HG03354 (cell line): ENCODE data around the gene NAGK.
"Not testable (repeated sequence)": the region's sequence is repeated elsewhere in the genome, so short reads cannot be mapped to it uniquely, and the experiment has no call there.

Source experiments
- ATAC-seq: cut with Tn5 transposase; IDR thresholded peaks from one replicate; pipeline ENCODE4 v1.9.1; 2021; ENCODE audit warnings: mild to moderate bottlenecking; ENCODE audit not compliant: unreplicated experiment, poor library complexity, severe bottlenecking

Gene NAGK

DNA sequence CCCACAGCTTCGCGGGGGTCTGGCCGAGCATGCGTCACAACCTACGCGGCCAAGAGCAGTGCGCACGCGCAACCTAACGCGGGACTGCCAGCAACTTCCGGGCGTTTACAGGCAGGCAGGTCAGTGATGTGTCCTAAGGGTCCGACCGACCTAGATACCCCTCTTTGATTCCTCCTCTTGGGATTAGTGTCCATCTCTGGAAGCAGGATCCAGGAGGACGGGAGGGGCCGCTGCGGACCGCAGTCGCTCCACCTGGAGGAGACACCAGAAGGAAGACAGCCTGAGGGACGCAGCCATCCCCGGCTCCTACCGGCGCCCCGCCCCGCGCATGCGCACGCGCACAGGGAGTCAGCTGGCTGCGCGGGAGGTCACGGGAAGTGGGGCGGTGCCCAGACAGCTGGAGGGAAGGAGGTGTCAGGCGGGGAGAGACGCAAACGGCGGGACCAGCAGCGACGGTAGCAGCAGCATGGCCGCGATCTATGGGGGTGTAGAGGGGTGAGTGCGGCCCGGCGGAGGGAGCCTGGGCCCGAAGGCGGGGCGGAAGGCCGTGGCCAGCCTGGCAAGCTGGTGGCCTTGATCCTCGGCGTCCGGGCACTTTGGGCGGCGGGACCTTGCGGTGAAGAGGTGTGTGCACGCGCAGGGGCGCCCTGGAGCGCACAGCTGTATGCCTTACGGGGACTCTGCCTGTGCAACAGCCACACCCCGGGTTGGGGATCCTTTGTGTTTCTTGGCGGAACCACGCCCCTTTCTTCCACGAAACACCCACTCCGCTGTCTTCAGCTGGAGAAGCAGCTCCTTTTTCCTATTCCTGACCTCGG lies at the start of gene NAGK:
TSS of gene NAGK (plus strand) at position 431 of the 818 bp plus-strand sequence. CDS start at position 467, 36 bp downstream.
- ATAC-seq = peak; percentile 57

DNA sequence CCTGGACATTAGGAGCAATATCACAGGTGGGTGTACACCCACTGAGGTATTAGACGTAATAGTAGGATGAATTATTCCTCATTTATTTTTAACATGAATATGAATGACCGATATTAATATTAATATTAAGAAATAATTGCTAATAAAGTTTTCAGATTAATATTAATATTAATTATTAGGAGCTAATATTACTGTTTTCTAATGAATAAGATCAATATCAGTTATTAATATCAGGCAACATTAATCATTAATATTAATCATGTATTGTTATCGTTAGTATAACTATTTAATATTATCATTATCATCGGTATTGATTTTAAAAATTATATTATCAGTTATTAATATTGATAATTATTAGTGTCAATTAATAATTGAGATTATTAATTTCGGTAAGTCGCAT lies 48.5 kb upstream of the NAGK start:
- not testable (repeated sequence) for ATAC-seq

DNA sequence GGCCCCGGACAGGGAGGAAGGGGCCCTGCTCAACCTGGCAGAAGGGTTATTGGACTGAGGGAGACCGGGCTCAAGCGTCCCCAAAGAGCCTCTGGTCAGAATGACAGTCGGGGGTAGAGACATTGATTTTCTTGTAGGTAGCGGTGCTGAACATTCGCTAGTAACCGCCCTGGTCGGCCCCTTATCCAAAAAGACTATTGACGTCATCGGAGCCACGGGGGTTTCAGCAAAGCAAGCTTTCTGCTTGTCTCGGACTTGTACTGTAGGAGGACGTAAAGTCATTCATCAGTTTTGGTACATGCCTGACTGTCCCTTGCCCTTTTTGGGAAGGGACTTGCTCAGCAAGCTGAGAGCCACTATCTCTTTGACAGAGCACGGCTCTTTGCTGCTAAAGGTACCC lies 47.1 kb upstream of the NAGK start:
- ATAC-seq = not testable (repeated sequence)

DNA sequence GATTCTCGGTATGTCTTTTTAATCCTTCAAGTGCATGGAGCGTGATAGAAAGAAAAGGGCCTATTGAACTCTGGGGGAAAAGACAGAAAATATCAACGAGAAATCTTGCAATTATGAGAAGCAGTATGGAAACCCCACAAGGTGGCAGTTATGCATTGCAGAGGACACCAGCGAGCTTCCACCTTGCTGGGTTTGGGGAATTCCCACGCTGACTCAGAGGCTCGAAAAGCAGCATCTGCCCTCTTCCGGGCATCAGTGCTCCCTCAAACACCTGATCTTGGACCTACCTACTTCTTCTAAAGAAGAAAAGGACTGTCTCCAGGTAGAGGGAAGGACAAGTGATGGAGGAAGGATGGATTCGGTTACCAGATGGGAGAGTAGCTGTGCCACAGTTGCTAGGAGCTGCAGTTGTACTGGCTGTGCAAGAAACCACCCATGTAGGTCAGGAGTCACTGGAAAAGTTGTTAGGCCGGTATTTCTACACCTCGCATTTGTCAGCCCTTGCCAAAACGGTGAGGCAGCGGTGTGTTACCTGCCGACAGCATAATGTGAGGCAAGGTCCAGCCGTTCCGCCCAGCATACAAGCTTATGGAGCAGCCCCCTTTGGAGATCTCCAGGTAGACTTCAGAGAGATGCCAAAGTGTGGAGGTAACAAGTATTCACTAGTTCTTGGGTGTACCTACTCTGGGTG lies 44.8 kb upstream of the NAGK start:
- not testable (repeated sequence) for ATAC-seq

DNA sequence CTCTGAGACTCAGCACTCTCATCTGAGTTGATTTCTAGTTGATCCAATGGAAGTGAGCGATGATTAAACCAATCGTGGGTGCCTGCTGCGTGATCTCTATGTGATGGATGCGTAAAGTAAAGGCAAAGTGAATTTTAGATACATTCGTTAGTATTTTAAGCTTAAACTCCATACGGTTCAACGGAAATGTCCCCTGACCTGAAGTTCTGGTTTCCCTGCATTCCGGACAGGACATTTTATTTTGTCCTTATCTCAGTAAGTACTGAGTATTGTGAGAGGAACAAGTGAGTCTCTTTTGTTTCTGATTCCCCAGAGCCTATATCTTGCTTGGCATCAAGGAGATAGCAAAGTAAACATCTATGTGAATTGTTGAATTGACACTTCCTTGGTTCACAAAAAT lies 32.2 kb upstream of the NAGK start:
- ATAC-seq = not testable (repeated sequence)

DNA sequence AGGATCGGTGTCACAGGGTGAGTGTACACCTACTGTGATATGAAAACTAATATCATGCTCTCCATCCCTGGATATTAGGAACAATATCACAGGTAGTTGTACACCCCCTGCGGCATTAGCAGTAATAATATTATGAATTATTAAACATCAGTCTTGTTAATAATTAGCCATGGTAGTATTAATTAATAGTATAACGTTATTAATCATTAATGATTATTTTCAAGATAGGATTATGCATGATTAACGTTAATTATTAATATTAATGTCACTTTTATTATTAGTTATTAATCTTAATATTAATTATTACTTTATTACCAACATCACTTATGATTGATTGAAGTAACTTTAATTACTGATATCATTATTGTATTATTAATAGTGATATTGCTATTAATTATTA lies 26.2 kb upstream of the NAGK start:
- ATAC-seq = no peak

DNA sequence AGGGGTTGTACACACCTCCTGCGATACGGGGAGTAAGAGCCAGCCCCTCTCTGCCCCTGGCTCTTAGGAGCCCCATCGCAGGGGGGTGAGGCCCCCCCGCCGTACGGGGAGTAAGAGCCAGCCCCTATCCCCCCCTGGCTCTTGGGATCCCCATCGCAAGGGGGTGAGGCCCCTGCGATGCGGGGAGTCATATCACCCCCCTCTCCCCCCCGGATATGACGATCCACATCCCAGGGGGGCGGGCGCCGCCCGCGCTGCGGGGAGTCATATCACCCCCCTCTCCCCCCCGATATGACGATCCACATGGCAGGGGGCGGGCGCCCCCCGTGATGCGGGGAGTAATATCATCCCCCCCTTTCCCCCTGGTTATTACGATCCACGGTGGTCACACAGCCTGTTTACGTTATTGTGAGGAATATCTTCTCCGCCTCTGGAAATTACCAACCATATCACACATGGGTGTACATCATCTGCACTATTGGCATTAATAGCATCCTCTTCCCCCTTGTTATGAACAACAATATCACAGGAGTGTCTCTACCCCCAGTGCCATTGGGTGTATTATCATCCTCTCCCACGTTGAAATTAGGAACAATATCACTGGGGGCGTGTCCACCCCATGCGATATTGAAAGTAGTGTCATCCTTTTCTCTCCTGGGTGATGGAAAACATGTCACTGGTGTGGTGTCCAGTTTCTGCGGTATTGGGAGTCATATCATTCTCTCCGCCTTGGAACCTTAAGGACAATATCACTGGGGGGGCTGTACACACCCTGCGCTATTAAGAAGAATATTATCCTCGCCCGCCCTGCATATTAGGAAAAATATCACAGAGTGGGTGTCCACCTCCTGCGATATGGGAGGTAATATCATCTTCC lies 24.7 kb upstream of the NAGK start:
- no peak for ATAC-seq

DNA sequence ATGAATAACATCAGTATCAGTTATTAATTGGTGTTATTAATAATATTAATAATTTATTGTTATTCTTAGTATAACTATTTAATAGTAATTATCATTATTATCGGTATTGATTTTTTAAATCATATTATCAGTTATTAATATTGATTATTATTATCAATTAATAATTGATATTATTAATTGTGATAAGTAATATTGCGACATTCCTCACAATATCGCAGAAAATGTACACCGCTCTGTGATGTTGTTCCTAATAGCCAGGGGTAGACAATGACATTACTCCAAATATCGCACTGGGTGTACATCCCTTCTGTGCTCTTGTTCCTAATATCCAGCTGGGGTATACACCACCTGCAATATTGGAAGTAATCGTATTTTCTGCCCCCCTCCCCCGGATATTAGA lies 23.3 kb upstream of the NAGK start:
- no peak for ATAC-seq

DNA sequence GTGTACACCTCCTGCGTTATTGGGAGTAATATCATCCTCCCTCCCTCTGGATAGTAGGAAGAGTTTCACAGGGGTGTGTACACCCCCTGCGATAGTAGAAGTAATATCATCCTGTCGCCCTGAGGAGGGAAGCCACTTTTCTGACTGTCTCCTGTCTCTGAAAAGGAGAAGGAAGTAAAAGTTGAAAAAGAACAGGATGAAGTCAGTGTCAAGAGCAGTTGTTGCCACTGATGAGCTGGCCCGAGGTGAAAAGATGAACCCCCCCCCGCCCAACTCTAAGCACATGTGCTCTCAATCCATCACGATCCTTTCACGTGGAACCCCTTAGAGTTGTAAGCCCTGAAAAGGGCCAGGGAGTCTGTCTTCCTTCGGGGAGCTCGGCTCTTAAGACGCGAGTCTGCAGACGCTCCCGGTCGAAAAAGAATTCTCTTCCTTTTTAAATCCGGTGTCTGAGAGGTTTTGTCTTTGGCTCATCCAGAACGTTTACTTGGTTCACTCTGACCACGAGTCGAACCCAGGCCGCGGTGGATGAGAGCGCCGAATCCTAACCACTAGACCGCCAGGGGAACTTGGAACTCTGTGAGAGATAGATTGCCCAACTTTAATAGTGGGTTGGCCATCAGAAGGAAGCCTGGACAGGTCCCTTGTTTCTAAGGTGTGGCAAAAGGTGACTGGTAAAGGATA lies 22.4 kb upstream of the NAGK start:
- ATAC-seq = no peak

DNA sequence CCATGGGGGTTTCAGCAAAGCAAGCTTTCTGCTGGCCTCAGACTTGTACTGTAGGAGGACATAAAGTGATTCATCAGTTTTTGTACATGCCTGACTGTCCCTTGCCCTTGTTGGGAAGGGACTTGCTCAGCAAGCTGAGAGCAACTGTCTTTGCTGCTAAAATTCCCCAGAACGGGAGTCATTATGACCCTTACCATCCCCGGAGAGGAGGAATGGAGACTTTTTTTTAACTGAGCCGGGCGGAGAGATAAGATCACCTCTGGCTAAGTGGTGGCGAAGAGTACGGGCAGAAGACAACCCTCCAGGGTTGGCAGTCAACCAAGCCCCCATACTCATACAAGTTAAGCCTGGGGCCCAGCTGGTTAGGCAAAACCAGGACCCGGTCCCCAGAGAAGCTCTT lies 20.4 kb upstream of the NAGK start:
- no peak for ATAC-seq

DNA sequence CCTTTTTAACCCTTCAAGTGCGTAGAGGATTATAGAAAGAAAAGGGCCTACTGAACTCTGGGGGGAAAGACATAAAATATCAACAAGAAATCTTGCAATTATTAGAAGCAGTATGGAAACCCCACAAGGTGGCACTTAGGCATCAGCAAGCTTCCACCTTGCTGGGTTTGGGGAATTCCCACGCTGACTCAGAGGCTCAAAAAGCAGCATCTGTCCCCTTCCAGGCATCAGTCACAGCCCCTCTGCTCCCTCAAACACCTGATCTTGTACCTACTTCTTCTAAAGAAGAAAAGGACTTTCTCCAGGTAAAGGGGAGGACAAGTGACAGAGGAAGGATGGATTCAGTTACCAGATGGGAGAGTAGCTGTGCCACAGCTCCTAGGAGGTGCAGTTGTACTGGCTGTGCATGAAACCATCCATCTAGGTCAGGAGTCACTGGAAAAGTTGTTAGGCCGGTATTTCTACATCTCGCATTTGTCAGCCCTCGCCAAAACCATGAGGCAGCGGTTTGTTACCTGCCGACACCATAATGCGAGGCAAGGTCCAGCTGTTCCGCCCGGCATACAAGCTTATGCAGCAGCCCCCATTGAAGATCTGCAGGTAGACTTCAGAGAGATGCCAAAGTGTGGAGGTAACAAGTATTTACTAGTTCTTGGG lies 18.6 kb upstream of the NAGK start:
- ATAC-seq = not testable (repeated sequence)

DNA sequence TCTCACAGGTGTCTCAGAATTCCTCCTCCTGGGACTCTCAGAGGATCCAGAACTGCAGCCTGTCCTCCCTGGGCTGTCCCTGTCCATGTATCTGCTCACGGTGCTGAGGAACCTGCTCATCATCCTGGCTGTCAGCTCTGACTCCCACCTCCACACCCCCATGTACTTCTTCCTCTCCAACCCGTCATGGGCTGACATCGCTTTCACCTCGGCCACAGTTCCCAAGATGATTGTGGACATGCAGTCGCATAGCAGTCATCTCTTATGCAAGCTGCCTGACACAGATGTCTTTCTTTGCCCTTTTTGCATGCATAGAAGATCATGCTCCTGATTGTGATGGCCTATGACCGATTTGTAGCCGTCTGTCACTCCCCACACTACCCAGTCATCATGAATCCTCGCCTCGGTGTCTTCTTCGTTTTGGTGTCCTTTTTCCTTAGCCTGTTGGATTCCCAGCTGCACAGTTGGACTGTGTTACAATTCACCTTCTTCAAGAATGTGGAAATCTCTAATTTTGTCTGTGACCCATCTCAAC lies 13.2 kb upstream of the NAGK start:
- ATAC-seq = not testable (repeated sequence)

DNA sequence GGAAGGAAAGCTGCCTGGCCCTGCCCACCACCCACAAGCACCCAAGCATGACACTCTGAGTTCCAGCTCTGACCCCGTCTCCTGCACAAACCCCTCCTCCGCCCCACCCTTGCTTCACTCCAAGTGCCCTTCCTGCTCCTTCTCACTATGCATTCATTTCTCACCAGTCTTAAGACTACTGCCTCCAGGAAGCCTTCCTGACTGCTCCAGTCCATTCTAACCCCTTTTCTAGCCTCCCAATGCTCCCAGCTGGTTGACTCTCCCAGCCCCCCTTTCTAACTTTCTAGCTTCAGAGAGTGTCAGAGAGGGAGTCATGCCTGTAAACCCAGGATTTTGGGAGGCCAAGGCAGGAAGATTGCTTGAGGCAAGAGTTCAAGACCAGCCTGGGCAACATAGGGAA lies 8.2 kb upstream of the NAGK start:
- ATAC-seq = no peak

DNA sequence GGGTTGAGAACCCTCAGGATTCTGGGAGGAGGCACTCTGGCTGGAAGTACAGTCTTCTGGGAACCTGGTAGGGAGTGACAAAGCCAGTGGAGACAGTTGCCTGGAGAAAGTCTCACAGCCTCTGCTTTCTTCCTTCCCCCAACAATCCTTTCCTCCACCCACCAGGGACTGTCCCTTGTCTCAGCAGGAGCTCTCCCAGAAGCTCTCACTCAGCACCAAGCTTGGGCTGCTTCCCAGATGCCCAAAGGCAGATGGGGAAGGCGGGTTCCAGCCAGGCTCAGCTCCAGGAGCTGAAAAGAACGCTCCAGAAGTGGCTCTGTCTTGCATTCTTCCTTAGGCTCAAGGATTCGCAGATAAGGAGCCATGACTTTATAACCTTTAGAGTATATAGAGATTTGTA lies 7.6 kb upstream of the NAGK start:
- ATAC-seq = no peak

DNA sequence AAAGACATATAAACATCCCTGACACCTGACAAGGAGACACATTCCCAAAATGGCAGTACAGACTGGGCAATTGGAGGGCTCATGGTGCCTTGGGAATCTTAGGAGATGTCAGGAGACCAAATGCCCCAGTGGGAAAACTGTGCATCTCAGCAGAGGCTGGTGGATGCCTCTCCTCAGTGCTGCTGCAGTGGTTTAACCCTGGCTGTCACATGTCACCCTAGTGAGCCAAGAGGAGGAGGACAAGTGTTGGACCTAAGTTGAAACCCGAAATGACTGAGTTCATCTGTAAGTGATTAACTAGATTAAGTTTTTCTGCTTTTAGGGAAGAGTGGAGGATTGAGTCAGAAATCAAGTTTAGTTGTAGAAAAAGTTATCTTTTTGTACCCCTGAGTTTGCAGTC lies 5.2 kb upstream of the NAGK start:
- no peak for ATAC-seq

DNA sequence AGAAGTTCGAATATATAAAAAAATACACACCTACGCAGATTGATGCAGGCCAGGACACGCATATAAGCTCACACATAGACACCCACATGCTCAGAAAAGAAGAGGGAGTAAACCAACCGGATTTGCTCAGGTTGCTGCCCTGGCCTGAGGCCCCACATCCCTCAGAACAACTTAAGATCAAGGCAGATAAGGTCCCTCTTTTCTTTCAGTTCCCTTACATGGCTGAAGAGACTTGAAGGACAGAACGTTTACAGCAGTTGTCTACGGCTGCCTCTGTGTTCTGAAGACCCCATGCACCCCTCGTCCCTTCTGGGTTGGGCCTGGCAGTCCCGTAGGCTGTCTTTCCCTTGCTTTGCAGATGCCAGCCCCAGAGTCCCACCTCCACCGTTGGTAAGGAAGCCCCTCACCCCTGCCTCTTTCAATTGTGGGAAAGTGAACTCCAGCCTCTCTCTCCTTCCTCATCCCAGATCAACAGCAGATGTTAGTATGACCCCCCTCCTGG lies 4.3 kb upstream of the NAGK start:
- ATAC-seq = no peak

DNA sequence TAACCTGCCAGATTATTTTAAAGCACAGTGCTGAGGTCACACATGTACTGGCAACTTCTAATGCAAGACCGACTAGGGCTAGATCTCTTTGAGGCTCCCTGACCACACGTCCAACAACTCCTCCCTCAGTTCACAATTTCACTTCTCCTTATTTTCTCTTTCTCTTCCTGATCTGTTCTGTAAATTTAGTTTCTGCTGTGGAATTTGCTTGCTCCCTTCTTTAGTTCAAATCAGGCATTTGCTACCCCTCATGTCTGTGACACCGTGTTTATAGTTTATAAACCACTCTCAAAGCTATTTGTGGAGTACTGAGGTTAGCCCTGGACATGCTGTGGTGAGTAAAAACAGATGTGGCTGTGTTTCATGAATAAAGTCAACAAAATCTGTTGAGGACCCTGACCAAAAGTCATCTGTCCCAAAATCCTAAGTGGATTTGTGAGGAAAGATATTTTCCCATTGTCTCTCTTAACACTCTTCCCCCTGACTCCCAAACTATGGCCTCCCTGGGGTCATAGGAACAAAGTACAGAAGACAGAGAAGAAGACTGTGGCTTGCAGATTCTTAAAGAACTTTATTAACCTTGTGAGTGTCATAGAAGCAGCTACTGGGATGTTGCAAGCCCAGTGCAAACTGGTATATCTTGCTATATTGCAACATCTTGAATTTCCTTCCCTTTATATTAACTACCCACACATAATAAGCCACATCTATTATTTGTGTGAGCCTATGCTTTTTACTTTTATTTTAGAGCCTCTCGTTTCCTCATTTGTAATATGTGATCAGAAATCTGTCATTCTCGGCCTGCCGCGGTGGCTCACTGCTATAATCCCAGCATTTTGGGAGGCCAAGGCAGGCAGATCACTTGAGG lies 3.5 kb upstream of the NAGK start:
- peak; percentile 33 for ATAC-seq

DNA sequence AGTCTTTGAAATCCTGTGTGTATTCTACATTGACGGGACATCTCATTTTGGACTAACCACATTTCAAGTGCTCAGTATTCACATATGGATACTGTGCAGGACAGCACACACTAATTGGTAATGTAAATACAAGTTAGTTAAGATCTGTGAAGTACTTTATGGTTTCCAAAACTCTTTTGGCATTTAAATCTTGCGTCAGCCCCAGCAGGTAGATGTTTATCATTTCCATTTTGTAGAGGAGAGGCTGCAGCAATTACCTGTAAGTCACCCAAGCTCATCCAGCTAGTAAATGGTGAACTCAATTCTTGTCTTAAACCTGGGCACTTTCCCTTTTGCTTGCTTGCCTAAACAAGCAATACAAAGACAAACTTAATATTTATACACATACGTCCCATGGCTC lies 1.6 kb upstream of the NAGK start:
- no peak for ATAC-seq
